GM19043 (cell line): ENCODE data around the gene RTL5.

Experiments
- ATAC-seq: cut with Tn5 transposase; IDR thresholded peaks from one replicate; pipeline ENCODE4 v1.9.1; 2021; ENCODE audit warnings: low read depth; ENCODE audit not compliant: unreplicated experiment

RTL5 gene

GRCh38 chrX:72130156-72130761, 1.5 kb downstream of the RTL5 start:
- no peak for ATAC-seq

- ATAC-seq, result no peak
Observed at GRCh38 chrX:72129661-72130060, 2.1 kb downstream of the RTL5 start.

- no peak for ATAC-seq
Observed at GRCh38 chrX:72128881-72129280, 2.8 kb downstream of the RTL5 start.

- no peak for ATAC-seq
Observed at GRCh38 chrX:72128183-72128834, 3.4 kb downstream of the RTL5 start.

- ATAC-seq, result no peak
Observed at GRCh38 chrX:72127332-72127731, 4.4 kb downstream of the RTL5 start.

GRCh38 chrX:72126539-72127140, 5.1 kb downstream of the RTL5 start:
- peak; percentile 59 for ATAC-seq

- no peak for ATAC-seq
Observed at GRCh38 chrX:72126048-72126415, 5.7 kb downstream of the RTL5 start.

- ATAC-seq, result no peak
Observed at GRCh38 chrX:72125331-72126047, 6.2 kb downstream of the RTL5 start.

GRCh38 chrX:72124540-72125201, 7.0 kb downstream of the RTL5 start:
- ATAC-seq, result no peak

GRCh38 chrX:72123471-72124185, 8.1 kb downstream of the RTL5 start:
- no peak for ATAC-seq

- ATAC-seq, result no peak
Observed at GRCh38 chrX:72122621-72123337, 8.9 kb downstream of the RTL5 start.

GRCh38 chrX:72121383-72121782, 10.3 kb downstream of the RTL5 start:
- ATAC-seq, result peak; percentile 66

- no peak for ATAC-seq
Observed at GRCh38 chrX:72120837-72121236, 10.9 kb downstream of the RTL5 start.

- no peak for ATAC-seq
Observed at GRCh38 chrX:72117636-72118210, 14.0 kb downstream of the RTL5 start.

GRCh38 chrX:72115380-72115779, 16.3 kb downstream of the RTL5 start:
- no peak for ATAC-seq

- ATAC-seq, result no peak
Observed at GRCh38 chrX:72114807-72115206, 16.9 kb downstream of the RTL5 start.

- no peak for ATAC-seq
Observed at GRCh38 chrX:72114306-72114705, 17.4 kb downstream of the RTL5 start.

GRCh38 chrX:72113461-72113860, 18.3 kb downstream of the RTL5 start:
- ATAC-seq, result no peak
